Adipose tissue (tissue), 3 donors: ENCODE data around the gene GSK3B. TPM values are rescaled to one million over a fixed set of nuclear protein-coding genes. Genes with fewer than 3 reads are reported as not detected.
"Not testable (repeated sequence)": the region's sequence is repeated elsewhere in the genome, so short reads cannot be mapped to it uniquely, and the experiment has no call there.

Experiments
- H3K27ac ChIP-seq: one replicate; pipeline ENCODE4 v1.5.1; 2013; ENCODE audit warnings: low read depth, low read length
- WGBS, 3 donors: extraction: QIAGEN DNeasy Blood & Tissue Kit; methylation state at CpG; one replicate each; pipeline ENCODE4 v1.1.7; 2013; 5-methylcytosine and 5-hydroxymethylcytosine counted together
- polyA plus RNA-seq, 3 donors: library from polyadenylated mRNA; stranded (reverse); fragments of 200-250 nt; gene quantifications; one replicate each; pipeline ENCODE4 v1.2.3, GENCODE V29; 2013
- donor health status: healthy with polysubstance abuse.
- donor health status: Bipolar disorder and iron deficiency.
- donor health status: healthy.

The GSK3B gene
- polyA plus RNA-seq, 3 donors, result 6.3 to 14.0 (median 7.6) TPM

DNA sequence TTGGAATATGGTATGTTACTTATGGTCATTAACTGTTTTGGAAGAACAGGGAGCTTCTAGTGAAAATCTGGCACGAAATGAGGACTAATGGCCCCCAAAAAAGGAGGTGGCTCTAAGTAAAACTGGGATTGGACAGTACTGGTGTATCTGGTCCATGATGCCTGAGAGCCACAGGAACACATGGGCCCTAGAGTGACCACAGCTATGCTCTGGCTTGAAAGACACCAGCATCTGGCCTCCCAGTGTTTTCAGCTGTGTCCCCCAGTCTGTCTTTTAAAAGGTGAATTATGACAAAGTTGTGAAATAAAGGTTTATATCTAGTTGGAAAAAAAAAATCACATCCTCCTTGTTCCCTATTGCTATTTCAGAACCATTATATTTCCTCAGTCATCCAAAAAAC lies 64.5 kb downstream of the GSK3B start:
- WGBS, 3 donors, result 92 to 100% (median 96%) methylated on average over 1 of the region's 1 CpG
- no peak overlapping the region for H3K27ac ChIP-seq

- WGBS, 3 donors, result 89 to 95% (median 94%) methylated on average over 13 of the region's 13 CpGs
- H3K27ac ChIP-seq, result no peak overlapping the region
Measured at GRCh38 chr3:120028271-120029047, 65.8 kb downstream of the GSK3B start.

GRCh38 chr3:120027226-120027625 lies 67.0 kb downstream of the GSK3B start:
- H3K27ac ChIP-seq, result no peak overlapping the region
- 92 to 99% (median 94%) methylated on average over 4 of the region's 4 CpGs for WGBS, 3 donors

DNA sequence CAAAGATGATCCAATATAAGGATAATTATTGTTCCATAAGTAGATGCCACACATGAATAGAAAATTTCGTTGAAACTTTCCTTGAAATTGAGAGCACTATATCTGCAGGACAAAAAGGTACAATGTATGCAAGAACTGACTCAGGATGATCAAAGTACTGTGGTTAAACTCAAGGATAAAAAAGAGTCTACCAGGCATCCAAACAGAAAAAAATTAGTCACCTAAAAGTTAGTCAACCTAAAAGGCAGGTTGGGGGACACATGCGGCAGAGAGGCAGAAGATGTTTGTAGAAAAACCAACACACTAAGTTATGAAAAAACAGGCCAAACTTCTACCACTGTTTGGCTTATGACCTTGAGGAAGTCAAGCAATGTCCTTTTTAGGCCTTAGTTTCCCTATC lies 68.7 kb downstream of the GSK3B start:
- 88 to 93% (median 89%) methylated on average over 2 of the region's 2 CpGs for WGBS, 3 donors
- H3K27ac ChIP-seq, result no peak overlapping the region

GRCh38 chr3:120024103-120024502 lies 70.1 kb downstream of the GSK3B start:
- WGBS, 3 donors, result 98 to 100% (median 100%) methylated on average over 1 of the region's 1 CpG
- no peak overlapping the region for H3K27ac ChIP-seq

DNA sequence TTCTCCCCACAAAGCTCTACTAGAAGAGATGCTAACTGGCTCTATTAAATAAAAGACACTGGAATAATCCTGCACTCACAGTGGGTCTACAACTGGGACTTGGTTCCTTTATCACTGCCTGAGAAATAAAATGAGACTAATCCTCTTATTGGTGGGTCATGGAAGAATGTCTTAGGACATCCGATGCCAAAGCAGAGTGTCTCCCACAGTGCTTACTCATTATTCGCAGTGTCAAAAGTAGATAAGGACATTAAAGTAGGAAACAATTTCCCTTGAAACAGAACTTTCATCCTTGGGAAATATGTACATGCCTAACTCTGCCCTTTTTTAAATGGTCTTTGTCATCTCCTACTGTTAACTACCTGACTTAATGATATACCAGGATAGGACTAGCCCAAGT lies 71.5 kb downstream of the GSK3B start:
- 82 to 90% (median 86%) methylated on average over 2 of the region's 2 CpGs for WGBS, 3 donors
- H3K27ac ChIP-seq, result no peak overlapping the region

GRCh38 chr3:120021523-120021922 lies 72.7 kb downstream of the GSK3B start:
- H3K27ac ChIP-seq, result no peak overlapping the region

DNA sequence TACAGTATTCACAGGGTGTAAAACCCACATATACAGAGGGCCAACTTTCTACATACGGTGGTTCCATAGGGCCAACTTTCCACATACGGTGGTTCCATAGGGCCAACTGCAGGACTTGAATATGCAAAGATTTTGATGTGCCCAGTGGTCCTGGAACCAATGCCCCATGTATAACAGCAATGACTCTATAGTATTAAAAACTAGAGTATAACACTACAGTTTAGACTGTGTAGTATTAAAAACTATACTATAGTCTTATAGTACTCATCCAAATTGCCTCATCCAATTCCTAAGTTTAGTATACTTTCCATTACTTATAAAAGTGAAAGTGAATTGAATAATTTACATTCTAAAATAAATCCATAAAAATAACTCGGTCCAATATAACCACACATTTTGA lies 75.9 kb downstream of the GSK3B start:
- WGBS, 3 donors, result 94 to 98% (median 95%) methylated on average over 3 of the region's 3 CpGs
- no peak overlapping the region for H3K27ac ChIP-seq

- H3K27ac ChIP-seq, result no peak overlapping the region
- 60 to 83% (median 80%) methylated on average over 3 of the region's 3 CpGs for WGBS, 3 donors
Measured at GRCh38 chr3:120017692-120018091, 76.6 kb downstream of the GSK3B start.

GRCh38 chr3:120013481-120013880 lies 80.8 kb downstream of the GSK3B start:
- 25 to 42% (median 40%) methylated on average over 3 of the region's 3 CpGs for WGBS, 3 donors
- no peak overlapping the region for H3K27ac ChIP-seq

GRCh38 chr3:120005741-120006140 lies 88.5 kb downstream of the GSK3B start:
- 99 to 100% (median 99%) methylated on average over 3 of the region's 3 CpGs for WGBS, 3 donors
- H3K27ac ChIP-seq, result not testable (repeated sequence)

GRCh38 chr3:120004008-120004498 lies 90.2 kb downstream of the GSK3B start:
- WGBS, 3 donors, result 75 to 80% (median 75%) methylated on average over 11 of the region's 11 CpGs
- H3K27ac ChIP-seq, result not testable (repeated sequence)

DNA sequence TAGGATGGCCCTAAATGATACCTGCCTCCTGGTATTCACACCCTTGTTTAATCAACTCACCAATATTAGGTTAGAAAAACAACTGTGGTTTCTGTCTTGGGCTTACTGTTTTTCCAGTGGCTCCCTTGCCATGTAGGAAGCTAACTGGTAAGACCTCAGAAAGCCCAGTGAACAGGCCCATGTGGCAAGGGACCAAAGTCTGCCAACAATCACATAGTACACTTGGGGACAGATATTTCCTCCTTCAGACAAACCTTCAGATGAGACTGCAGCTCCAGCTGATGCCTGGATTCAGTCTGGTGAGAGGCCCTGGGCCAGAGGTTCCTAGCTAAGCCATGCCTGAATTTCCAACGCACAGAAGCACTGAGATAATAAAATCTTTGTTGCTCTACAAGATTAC lies 96.1 kb downstream of the GSK3B start:
- H3K27ac ChIP-seq, result no peak overlapping the region
- WGBS, 3 donors, result 97 to 98% (median 97%) methylated on average over 1 of the region's 1 CpG

DNA sequence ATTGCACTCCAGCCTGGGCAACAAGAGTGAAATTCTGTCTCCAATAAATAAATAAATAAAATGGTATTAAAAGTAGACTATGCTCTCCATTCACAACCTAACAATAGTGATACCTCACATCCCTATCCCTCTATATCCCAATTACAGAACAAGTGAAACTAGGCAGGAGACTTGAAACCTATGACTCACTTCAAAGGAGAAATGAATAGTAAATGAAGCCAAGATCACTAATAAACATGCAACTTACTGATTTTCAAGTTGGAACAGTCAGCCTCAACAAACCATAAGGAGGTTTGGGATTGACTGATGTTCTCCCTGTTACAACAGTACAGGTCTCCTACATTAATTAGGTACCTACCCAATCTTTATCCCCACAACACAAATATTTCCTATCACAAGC lies 103.4 kb downstream of the GSK3B start:
- no peak overlapping the region for H3K27ac ChIP-seq

GRCh38 chr3:119989981-119990655 lies 104.1 kb downstream of the GSK3B start:
- H3K27ac ChIP-seq, result no peak overlapping the region
- 92 to 95% (median 94%) methylated on average over 8 of the region's 8 CpGs for WGBS, 3 donors

- 96 to 98% (median 96%) methylated on average over 4 of the region's 4 CpGs for WGBS, 3 donors
- H3K27ac ChIP-seq, result not testable (repeated sequence)
Measured at GRCh38 chr3:119986812-119987211, 107.4 kb downstream of the GSK3B start.

- H3K27ac ChIP-seq, result no peak overlapping the region
- 93 to 98% (median 98%) methylated on average over 14 of the region's 14 CpGs for WGBS, 3 donors
Measured at GRCh38 chr3:119981386-119981785, 112.9 kb downstream of the GSK3B start.

GRCh38 chr3:119978554-119979208 lies 115.6 kb downstream of the GSK3B start:
- 80 to 95% (median 89%) methylated on average over 11 of the region's 11 CpGs for WGBS, 3 donors
- H3K27ac ChIP-seq, result no peak overlapping the region

GRCh38 chr3:119977353-119977752 lies 116.9 kb downstream of the GSK3B start:
- 58 to 92% (median 82%) methylated on average over 1 of the region's 1 CpG for WGBS, 3 donors
- no peak overlapping the region for H3K27ac ChIP-seq
